Body of pancreas (tissue), 4 donors: ENCODE data around the gene CABP5. TPM values are rescaled to one million over a fixed set of nuclear protein-coding genes. Genes with fewer than 3 reads are reported as not detected.

Source experiments
- ATAC-seq: fragments of 150-250 bp; one replicate; pipeline ENCODE4 v1.9.1; 2016
- DNase-seq, 4 donors: peaks; one replicate each; pipeline ENCODE4 v3.0.0-alpha.2; 2019
- H3K27ac ChIP-seq, 4 donors: fragments of 200-600 bp; sonication (generic); 1 replicate in 3 of 4; 2 replicates in 1 of 4; pipeline versions ENCODE4 v1.5.1 to v1.6.1; 2016 to 2019; ENCODE audit warnings: mild to moderate bottlenecking in 1 of 4, mixed read lengths in 1 of 4, moderate library complexity in 1 of 4
- H3K27me3 ChIP-seq, 2 donors: fragments of 200-600 bp; sonication (generic); one replicate each; pipeline ENCODE4 v1.6.0; 2016; ENCODE audit warnings: mild to moderate bottlenecking in 1 of 2
- H3K36me3 ChIP-seq, 2 donors: fragments of 200-600 bp; sonication (generic); replicated peaks in 1 of 2; 2 replicates each; pipeline ENCODE4 v1.5.1; 2016; ENCODE audit warnings: low read depth in 2 of 2; ENCODE audit not compliant: insufficient read depth in 1 of 2
- H3K4me1 ChIP-seq: fragments of 200-600 bp; sonication (generic); one replicate; pipeline ENCODE4 v1.6.0; 2016
- H3K4me3 ChIP-seq, 2 donors: fragments of 200-600 bp; sonication (generic); 1 replicate in 1 of 2; 2 replicates in 1 of 2; pipeline ENCODE4 v1.5.1; 2016 to 2019
- H3K9me3 ChIP-seq, 3 donors: fragments of 200-600 bp; sonication (generic); 1 replicate in 2 of 3; 2 replicates in 1 of 3; pipeline ENCODE4 v1.5.1; 2016
- CTCF ChIP-seq, 7 experiments: fragments of 450-650 bp in 4 of 7; fragments of 200-600 bp in 3 of 7; sonication (generic) in 3 of 7; IDR thresholded peaks; one replicate each; pipeline ENCODE4 v1.5.1; 2016 to 2019; ENCODE audit warnings: antibody characterized with exemption in 7 of 7
- POLR2A ChIP-seq, 3 donors: fragments of 450-650 bp; IDR thresholded peaks; one replicate each; pipeline ENCODE4 v1.6.1; 2016; ENCODE audit warnings: antibody characterized with exemption in 3 of 3, mild to moderate bottlenecking in 2 of 3
- WGBS, 2 donors: methylation state at CpG; one replicate each; pipeline ENCODE4 v1.1.5; 2017; 5-methylcytosine and 5-hydroxymethylcytosine counted together
- intact Hi-C: fragments of 100-400 bp; cut with DNase I; formaldehyde crosslinking; loops from one replicate; pipeline ENCODE4 v1.15.1; 2023
- total RNA-seq, 2 donors: library from RNA; depleted of rRNA; stranded (reverse); fragments of >200 nt; gene quantifications; one replicate each; pipeline ENCODE4 v1.1.0, GENCODE V29; 2016

CABP5 gene
- total RNA-seq, 2 donors from 2014 or later = not detected

- H3K36me3 ChIP-seq = no peaks in the 10 kb centered on the region
- H3K4me3 ChIP-seq = no peak overlapping the region
- no peaks in the 10 kb centered on the region for H3K4me1 ChIP-seq
- 37 to 44% methylated on average over 30 to 37 of the region's 37 CpGs for WGBS, 2 donors
- H3K27me3 ChIP-seq = no peaks in the 10 kb centered on the region
- no peak overlapping the region for H3K27ac ChIP-seq
- no peak for TF ChIP-seq CTCF (IDR thresholded peaks at IDR 0.05)
- TF ChIP-seq POLR2A (IDR thresholded peaks at IDR 0.05) = no peak
- no peak for ATAC-seq
- intact Hi-C loops = no loop called here
- DNase-seq = no peak
- no peaks in the 10 kb centered on the region for H3K9me3 ChIP-seq
Measured at GRCh38 chr19:48061401-48062344, 17.8 kb upstream of the CABP5 start.

- no peaks in the 10 kb centered on the region for H3K4me1 ChIP-seq
- intact Hi-C loops = no loop called here
- 66 to 69% methylated on average over 5 of the region's 5 CpGs for WGBS, 2 donors
Measured at GRCh38 chr19:48060381-48060780, 16.5 kb upstream of the CABP5 start.

DNA sequence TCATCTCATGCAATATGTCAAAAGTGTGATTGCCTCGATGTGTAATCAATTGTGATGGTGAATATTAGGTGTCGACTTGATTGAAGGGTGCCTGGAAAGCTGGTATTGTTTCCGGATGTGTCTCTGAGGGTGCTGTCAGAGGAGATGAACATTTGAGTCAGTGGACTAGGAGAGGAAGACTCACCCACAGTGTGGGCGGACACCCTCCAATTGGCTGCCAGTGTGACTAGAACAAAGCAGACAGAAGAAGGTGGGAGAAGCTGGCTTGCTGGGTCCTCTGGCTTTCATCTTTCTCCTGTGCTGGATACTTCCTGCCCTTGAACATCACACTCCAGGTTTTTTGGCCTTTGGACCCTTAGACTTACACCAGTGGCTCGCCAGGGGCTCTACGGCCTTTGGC, 15.5 kb upstream of the CABP5 start:
- no peak for DNase-seq
- ATAC-seq = no peak
- 81 to 88% methylated on average over 6 of the region's 6 CpGs for WGBS, 2 donors
- TF ChIP-seq CTCF (IDR thresholded peaks at IDR 0.05) (no peak), POLR2A (IDR thresholded peaks at IDR 0.05) (no peak)
- H3K4me1 ChIP-seq = no peaks in the 10 kb centered on the region
- H3K9me3 ChIP-seq = no peaks in the 10 kb centered on the region
- no peak overlapping the region for H3K27ac ChIP-seq
- intact Hi-C loops = no loop called here
- H3K36me3 ChIP-seq = no peaks in the 10 kb centered on the region
- H3K4me3 ChIP-seq = no peak overlapping the region
- H3K27me3 ChIP-seq = no peaks in the 10 kb centered on the region

More at GRCh38 chr19:48060381-48060780, 16.5 kb upstream of the CABP5 start:
- H3K36me3 ChIP-seq = no peaks in the 10 kb centered on the region
- DNase-seq = no peak
- H3K27me3 ChIP-seq = no peaks in the 10 kb centered on the region
- no peak overlapping the region for H3K27ac ChIP-seq
- H3K9me3 ChIP-seq = no peaks in the 10 kb centered on the region
- H3K4me3 ChIP-seq = no peak overlapping the region
- TF ChIP-seq POLR2A (IDR thresholded peaks at IDR 0.05) (no peak), CTCF (IDR thresholded peaks at IDR 0.05) (no peak)
- no peak for ATAC-seq

DNA sequence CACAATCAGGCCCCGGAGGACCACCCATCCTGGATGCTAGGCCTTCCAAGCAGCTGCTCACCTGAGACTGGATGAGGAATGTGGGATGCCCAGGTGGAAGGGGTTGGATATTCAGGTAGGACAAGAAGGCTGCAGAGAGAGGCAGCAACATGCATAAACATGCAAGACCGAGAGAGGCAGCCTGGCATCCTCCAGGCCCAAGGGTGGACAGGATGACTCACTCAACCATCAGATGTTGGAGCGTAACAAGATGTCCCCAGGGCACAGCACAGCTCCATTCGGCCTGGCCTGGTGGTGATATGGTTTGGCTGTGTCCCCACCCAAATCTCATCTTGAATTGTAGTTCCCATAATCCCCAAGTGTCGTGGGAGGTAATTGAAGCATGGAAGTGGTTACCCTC, 10.0 kb upstream of the CABP5 start:
- DNase-seq = no peak
- 65 to 70% methylated on average over 5 of the region's 5 CpGs for WGBS, 2 donors

More for the DNA sequence above, 10.0 kb upstream of the CABP5 start:
- ATAC-seq = no peak
- TF ChIP-seq POLR2A (IDR thresholded peaks at IDR 0.05) = no peak
- TF ChIP-seq CTCF (IDR thresholded peaks at IDR 0.05) = no peak
- Histone ChIP-seq H3K27me3 (no peaks in the 10 kb centered on the region), H3K27ac (no peak overlapping the region), H3K4me1 (no peaks in the 10 kb centered on the region), H3K4me3 (no peak overlapping the region), H3K36me3 (no peaks in the 10 kb centered on the region), H3K9me3 (no peaks in the 10 kb centered on the region)
- intact Hi-C loops = no loop called here
